ENCODE measurements around the gene TRIP6.

The TRIP6 gene, protein sequence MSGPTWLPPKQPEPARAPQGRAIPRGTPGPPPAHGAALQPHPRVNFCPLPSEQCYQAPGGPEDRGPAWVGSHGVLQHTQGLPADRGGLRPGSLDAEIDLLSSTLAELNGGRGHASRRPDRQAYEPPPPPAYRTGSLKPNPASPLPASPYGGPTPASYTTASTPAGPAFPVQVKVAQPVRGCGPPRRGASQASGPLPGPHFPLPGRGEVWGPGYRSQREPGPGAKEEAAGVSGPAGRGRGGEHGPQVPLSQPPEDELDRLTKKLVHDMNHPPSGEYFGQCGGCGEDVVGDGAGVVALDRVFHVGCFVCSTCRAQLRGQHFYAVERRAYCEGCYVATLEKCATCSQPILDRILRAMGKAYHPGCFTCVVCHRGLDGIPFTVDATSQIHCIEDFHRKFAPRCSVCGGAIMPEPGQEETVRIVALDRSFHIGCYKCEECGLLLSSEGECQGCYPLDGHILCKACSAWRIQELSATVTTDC

DNA sequence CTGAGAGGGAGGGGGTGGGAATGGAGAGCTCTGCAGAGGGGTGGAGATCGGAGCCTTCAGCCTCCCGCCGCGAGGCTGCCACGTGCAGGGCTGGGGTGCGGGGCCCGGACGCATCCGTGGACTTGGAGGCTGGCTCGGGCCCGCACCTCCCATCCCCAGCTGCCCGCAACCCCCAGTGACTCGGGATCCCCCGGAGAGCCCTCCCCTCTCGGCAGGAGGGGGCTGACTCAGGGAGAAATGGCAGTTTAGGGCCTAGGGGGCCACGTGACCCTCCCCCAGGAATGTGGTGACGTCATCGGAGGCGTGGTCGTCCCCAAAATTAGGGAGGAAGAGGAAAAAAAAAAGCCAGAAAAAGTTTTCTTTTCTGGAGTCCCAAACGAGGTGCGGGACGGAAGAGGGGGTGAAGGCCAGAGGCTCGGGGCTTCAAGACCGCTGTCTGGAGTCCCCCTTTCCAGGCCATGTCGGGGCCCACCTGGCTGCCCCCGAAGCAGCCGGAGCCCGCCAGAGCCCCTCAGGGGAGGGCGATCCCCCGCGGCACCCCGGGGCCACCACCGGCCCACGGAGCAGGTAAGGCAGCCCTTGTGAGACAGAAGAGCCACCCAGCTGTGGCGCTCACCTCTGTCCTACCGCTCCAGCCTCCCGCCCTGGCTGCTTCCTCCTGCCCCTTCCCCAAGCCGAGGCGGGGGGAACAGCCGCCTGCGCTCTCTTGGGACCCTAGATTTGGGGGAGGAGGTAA, at the start of gene TRIP6:
Gene TRIP6, plus strand, starts transcription at position 348 of the 736 bp plus-strand sequence. Its CDS starts 111 bp downstream, at position 459.
- H3K4me2 ChIP-seq: no peak within 1 kb of the TSS
- no peaks in the 10 kb centered on the region for H3K36me3 ChIP-seq (ENCODE audit: insufficient read depth)
- no peaks in the 10 kb centered on the region for H3K4me1 ChIP-seq (ENCODE audit: low read depth, poor library complexity, severe bottlenecking)
- no peak within 1 kb of the TSS for H3K4me3 ChIP-seq (IDR thresholded peaks at IDR 0.05; ENCODE audit: insufficient read depth, low read depth, low read length)
- no peaks in the 10 kb centered on the region for H4K20me1 ChIP-seq (ENCODE audit: insufficient read depth)
- no peak within 1 kb of the TSS for H3K27ac ChIP-seq
- H2AFZ ChIP-seq (ENCODE audit: low read depth): no peak within 1 kb of the TSS
- no peaks in the 10 kb centered on the region for H3K27me3 ChIP-seq (ENCODE audit: insufficient read depth, low read depth)
- TF ChIP-seq, protein P1, sequence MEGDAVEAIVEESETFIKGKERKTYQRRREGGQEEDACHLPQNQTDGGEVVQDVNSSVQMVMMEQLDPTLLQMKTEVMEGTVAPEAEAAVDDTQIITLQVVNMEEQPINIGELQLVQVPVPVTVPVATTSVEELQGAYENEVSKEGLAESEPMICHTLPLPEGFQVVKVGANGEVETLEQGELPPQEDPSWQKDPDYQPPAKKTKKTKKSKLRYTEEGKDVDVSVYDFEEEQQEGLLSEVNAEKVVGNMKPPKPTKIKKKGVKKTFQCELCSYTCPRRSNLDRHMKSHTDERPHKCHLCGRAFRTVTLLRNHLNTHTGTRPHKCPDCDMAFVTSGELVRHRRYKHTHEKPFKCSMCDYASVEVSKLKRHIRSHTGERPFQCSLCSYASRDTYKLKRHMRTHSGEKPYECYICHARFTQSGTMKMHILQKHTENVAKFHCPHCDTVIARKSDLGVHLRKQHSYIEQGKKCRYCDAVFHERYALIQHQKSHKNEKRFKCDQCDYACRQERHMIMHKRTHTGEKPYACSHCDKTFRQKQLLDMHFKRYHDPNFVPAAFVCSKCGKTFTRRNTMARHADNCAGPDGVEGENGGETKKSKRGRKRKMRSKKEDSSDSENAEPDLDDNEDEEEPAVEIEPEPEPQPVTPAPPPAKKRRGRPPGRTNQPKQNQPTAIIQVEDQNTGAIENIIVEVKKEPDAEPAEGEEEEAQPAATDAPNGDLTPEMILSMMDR (conservative IDR thresholded peaks at IDR 0.05; ENCODE audit: low read depth, low read length): no peak
- no peaks in the 10 kb centered on the region for H3K79me2 ChIP-seq (ENCODE audit: insufficient read depth, low read depth)
- H3K9ac ChIP-seq: no peak within 1 kb of the TSS

DNA sequence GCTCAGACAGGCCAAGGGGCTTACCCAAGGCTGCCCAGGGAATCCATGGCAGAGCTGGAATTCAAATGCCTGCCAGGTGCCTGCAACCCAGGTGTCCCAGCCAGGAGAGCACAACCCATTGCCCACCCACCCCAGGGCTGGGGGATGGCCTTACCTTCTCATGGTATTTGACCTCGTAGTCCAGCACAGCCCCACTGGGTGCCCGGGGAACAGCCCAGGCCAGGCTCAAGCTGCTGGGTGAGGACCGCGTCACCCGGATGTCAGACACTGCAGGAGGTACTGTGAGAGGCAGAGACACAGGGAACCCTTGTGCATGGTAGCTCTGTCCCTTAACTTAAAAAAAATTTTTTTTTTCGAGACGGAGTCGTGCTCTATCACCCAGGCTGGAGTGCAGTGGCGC, 48.8 kb upstream of the TRIP6 start:
- Histone ChIP-seq H3K4me3 (IDR thresholded peaks at IDR 0.05; ENCODE audit: insufficient read depth, low read depth, low read length) (no peak overlapping the region), H3K27ac (no peak overlapping the region), H4K20me1 (ENCODE audit: insufficient read depth) (no peaks in the 10 kb centered on the region), H3K4me1 (ENCODE audit: low read depth, poor library complexity, severe bottlenecking) (no peaks in the 10 kb centered on the region), H3K79me2 (ENCODE audit: insufficient read depth, low read depth) (no peaks in the 10 kb centered on the region), H3K36me3 (ENCODE audit: insufficient read depth) (no peaks in the 10 kb centered on the region), H3K27me3 (ENCODE audit: insufficient read depth, low read depth) (peaks cover 76% of the 10 kb centered on the region), H2AFZ (ENCODE audit: low read depth) (no peak overlapping the region), H3K4me2 (no peak overlapping the region), H3K9ac (no peak overlapping the region)
- TF ChIP-seq, protein P1 (conservative IDR thresholded peaks at IDR 0.05; ENCODE audit: low read depth, low read length): no peak

DNA sequence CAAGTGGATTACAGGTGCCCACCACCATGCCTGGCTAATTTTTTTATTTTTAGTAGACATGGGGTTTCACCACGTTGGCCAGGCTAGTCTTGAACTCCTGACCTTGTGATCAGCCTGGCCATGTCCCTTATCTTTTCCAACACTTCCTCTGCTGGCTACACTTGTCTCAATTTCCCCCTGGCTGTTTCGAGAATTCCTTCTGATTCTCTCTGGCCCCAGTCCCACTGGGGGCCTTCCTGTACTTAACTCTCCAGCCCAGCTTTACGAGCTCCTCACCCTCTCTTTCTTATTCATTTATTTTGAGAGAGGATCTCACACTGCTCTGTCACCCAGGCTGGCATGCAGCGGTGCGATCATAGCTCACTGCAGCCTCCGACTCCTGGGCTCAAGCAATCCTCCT, 48.4 kb upstream of the TRIP6 start:
- Histone ChIP-seq H3K4me3 (IDR thresholded peaks at IDR 0.05; ENCODE audit: insufficient read depth, low read depth, low read length) (no peak overlapping the region), H3K27me3 (ENCODE audit: insufficient read depth, low read depth) (peaks cover 76% of the 10 kb centered on the region)

DNA sequence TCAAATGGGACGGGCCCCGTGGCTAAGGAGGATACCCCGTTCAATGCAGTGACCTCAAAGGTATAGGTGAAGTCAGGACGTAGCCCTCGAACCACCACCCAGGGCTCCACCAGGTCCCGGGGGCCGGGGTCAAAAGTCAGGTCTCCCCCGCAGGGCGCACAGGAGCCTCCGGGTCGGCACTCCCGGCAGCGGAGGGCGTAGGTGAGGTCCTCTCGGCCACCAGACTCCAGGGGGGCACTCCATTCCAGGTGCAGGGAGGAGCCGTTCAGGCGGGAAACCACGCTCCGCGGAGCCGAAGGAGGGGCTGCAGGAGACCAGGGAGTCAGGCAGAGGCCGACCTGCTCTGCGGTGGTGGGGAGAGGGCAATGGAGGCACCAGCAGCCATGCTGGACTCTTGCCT, 47.6 kb upstream of the TRIP6 start:
- Histone ChIP-seq H3K27ac (no peak overlapping the region), H3K4me1 (ENCODE audit: low read depth, poor library complexity, severe bottlenecking) (no peaks in the 10 kb centered on the region), H3K4me2 (no peak overlapping the region), H3K9ac (no peak overlapping the region), H2AFZ (ENCODE audit: low read depth) (no peak overlapping the region), H4K20me1 (ENCODE audit: insufficient read depth) (no peaks in the 10 kb centered on the region), H3K4me3 (IDR thresholded peaks at IDR 0.05; ENCODE audit: insufficient read depth, low read depth, low read length) (no peak overlapping the region), H3K27me3 (ENCODE audit: insufficient read depth, low read depth) (peaks cover 77% of the 10 kb centered on the region), H3K36me3 (ENCODE audit: insufficient read depth) (no peaks in the 10 kb centered on the region), H3K79me2 (ENCODE audit: insufficient read depth, low read depth) (no peaks in the 10 kb centered on the region)
- TF ChIP-seq, protein P1 (conservative IDR thresholded peaks at IDR 0.05; ENCODE audit: low read depth, low read length): no peak

More for the DNA sequence above, 48.4 kb upstream of the TRIP6 start:
- Histone ChIP-seq H3K9ac (no peak overlapping the region), H3K79me2 (ENCODE audit: insufficient read depth, low read depth) (no peaks in the 10 kb centered on the region), H2AFZ (ENCODE audit: low read depth) (no peak overlapping the region), H3K4me2 (no peak overlapping the region), H3K36me3 (ENCODE audit: insufficient read depth) (no peaks in the 10 kb centered on the region), H4K20me1 (ENCODE audit: insufficient read depth) (no peaks in the 10 kb centered on the region), H3K4me1 (ENCODE audit: low read depth, poor library complexity, severe bottlenecking) (no peaks in the 10 kb centered on the region), H3K27ac (no peak overlapping the region)
- TF ChIP-seq, protein P1 (conservative IDR thresholded peaks at IDR 0.05; ENCODE audit: low read depth, low read length): no peak
